ENCODE results near the gene LEFTY1.

- TF ChIP-seq, protein P1, sequence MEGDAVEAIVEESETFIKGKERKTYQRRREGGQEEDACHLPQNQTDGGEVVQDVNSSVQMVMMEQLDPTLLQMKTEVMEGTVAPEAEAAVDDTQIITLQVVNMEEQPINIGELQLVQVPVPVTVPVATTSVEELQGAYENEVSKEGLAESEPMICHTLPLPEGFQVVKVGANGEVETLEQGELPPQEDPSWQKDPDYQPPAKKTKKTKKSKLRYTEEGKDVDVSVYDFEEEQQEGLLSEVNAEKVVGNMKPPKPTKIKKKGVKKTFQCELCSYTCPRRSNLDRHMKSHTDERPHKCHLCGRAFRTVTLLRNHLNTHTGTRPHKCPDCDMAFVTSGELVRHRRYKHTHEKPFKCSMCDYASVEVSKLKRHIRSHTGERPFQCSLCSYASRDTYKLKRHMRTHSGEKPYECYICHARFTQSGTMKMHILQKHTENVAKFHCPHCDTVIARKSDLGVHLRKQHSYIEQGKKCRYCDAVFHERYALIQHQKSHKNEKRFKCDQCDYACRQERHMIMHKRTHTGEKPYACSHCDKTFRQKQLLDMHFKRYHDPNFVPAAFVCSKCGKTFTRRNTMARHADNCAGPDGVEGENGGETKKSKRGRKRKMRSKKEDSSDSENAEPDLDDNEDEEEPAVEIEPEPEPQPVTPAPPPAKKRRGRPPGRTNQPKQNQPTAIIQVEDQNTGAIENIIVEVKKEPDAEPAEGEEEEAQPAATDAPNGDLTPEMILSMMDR (IDR thresholded peaks at IDR 0.05) = no peak
- TF ChIP-seq POLR2A (IDR thresholded peaks at IDR 0.05) = no peak
Observed at GRCh38 chr1:225917101-225917500, 28.2 kb upstream of the LEFTY1 start.
